Trophoblast cell (in vitro differentiated cells and primary cell): ENCODE measurements around the gene UBD.

Experiments used
- DNase-seq, 2 donors: peaks; one replicate each; pipeline ENCODE4 v3.0.0-alpha.2; 2016
- H2AFZ ChIP-seq: 2 replicates; pipeline ENCODE4 v1.6.1; 2013; ENCODE audit warnings: low read length, moderate library complexity, mild to moderate bottlenecking; ENCODE audit not compliant: insufficient read depth, poor library complexity
- H2AK5ac ChIP-seq: 2 replicates; pipeline ENCODE4 v1.6.1; 2013; ENCODE audit warnings: mild to moderate bottlenecking, low read length
- H2BK120ac ChIP-seq: 2 replicates; pipeline ENCODE4 v1.6.1; 2013; ENCODE audit warnings: low read length, mild to moderate bottlenecking, moderate library complexity; ENCODE audit not compliant: insufficient read depth, poor library complexity
- H2BK12ac ChIP-seq: 2 replicates; pipeline ENCODE4 v1.6.1; 2013; ENCODE audit warnings: mild to moderate bottlenecking, low read length, moderate library complexity
- H2BK5ac ChIP-seq: 2 replicates; pipeline ENCODE4 v1.6.1; 2013; ENCODE audit warnings: low read length, low read depth, moderate library complexity, mild to moderate bottlenecking; ENCODE audit not compliant: poor library complexity
- H3K14ac ChIP-seq: 2 replicates; pipeline ENCODE4 v1.6.1; 2013; ENCODE audit warnings: mild to moderate bottlenecking, low read length
- H3K18ac ChIP-seq: 2 replicates; pipeline ENCODE4 v1.6.1; 2013; ENCODE audit warnings: mild to moderate bottlenecking, low read length
- H3K23ac ChIP-seq: 2 replicates; pipeline ENCODE4 v1.6.1; 2013; ENCODE audit warnings: low read length
- H3K27ac ChIP-seq: 2 replicates; pipeline ENCODE4 v1.5.1; 2013; ENCODE audit warnings: low read depth, mild to moderate bottlenecking, inconsistent platforms, low read length, moderate library complexity
- H3K27me3 ChIP-seq: 2 replicates; pipeline ENCODE4 v1.6.1; 2013; ENCODE audit warnings: inconsistent platforms, mild to moderate bottlenecking, low read length, moderate library complexity; ENCODE audit not compliant: insufficient read depth
- H3K36me3 ChIP-seq, 2 experiments: 1 replicate in 1 of 2; 2 replicates in 1 of 2; pipeline ENCODE4 v1.6.1; 2013; ENCODE audit warnings: low read length in 2 of 2, mild to moderate bottlenecking in 2 of 2, moderate library complexity in 1 of 2; ENCODE audit not compliant: insufficient read depth in 2 of 2, control insufficient read depth in 1 of 2
- H3K4ac ChIP-seq: 2 replicates; pipeline ENCODE4 v1.6.1; 2013; ENCODE audit warnings: low read depth, mild to moderate bottlenecking, low read length, moderate library complexity
- H3K4me1 ChIP-seq, 2 experiments: 1 replicate in 1 of 2; 2 replicates in 1 of 2; pipeline ENCODE4 v1.6.1; 2013; ENCODE audit warnings: low read length in 2 of 2, mild to moderate bottlenecking in 2 of 2, moderate library complexity in 1 of 2; ENCODE audit not compliant: insufficient read depth in 2 of 2, control insufficient read depth in 1 of 2
- H3K4me2 ChIP-seq: 2 replicates; pipeline ENCODE4 v1.6.1; 2013; ENCODE audit warnings: inconsistent platforms, mild to moderate bottlenecking, low read length, moderate library complexity
- H3K4me3 ChIP-seq: 2 replicates; pipeline ENCODE4 v1.5.1; 2013; ENCODE audit warnings: mild to moderate bottlenecking, low read depth, low read length, inconsistent platforms
- H3K79me1 ChIP-seq: one replicate; pipeline ENCODE4 v1.6.1; 2013; ENCODE audit warnings: low read length
- H3K79me2 ChIP-seq: 2 replicates; pipeline ENCODE4 v1.6.1; 2013; ENCODE audit warnings: low read length, mild to moderate bottlenecking; ENCODE audit not compliant: control insufficient read depth, insufficient read depth, poor library complexity
- H3K9ac ChIP-seq: 2 replicates; pipeline ENCODE4 v1.6.1; 2013; ENCODE audit warnings: mild to moderate bottlenecking, low read length
- H3K9me3 ChIP-seq: 2 replicates; pipeline ENCODE4 v1.6.1; 2013; ENCODE audit warnings: low read depth, mild to moderate bottlenecking, control low read depth, inconsistent platforms, low read length; ENCODE audit not compliant: insufficient read depth
- H4K12ac ChIP-seq: 2 replicates; pipeline ENCODE4 v1.6.1; 2013; ENCODE audit warnings: low read depth, mild to moderate bottlenecking, low read length, moderate library complexity
- H4K8ac ChIP-seq: 2 replicates; pipeline ENCODE4 v1.6.1; 2013; ENCODE audit warnings: low read depth, mild to moderate bottlenecking, low read length, moderate library complexity
- H4K91ac ChIP-seq: one replicate; pipeline ENCODE4 v1.6.1; 2013; ENCODE audit warnings: low read depth, mild to moderate bottlenecking, low read length, moderate library complexity
- WGBS: extraction: QIAGEN DNeasy Blood & Tissue Kit; methylation state at CpG from one replicate; pipeline ENCODE4 v1.1.7; 2013; ENCODE audit warnings: missing lambda C conversion rate; ENCODE audit not compliant: insufficient read length, insufficient coverage; ENCODE audit errors: extremely low coverage; 5-methylcytosine and 5-hydroxymethylcytosine counted together

Gene UBD

GRCh38 chr6:29517728-29518440 is 41.6 kb downstream of the UBD start:
- Histone ChIP-seq H3K14ac (no peak overlapping the region), H4K91ac (no peak overlapping the region), H4K12ac (no peak overlapping the region), H3K79me1 (no peaks in the 10 kb centered on the region), H2AK5ac (no peak overlapping the region), H3K79me2 (no peaks in the 10 kb centered on the region), H2BK12ac (no peak overlapping the region), H3K23ac (no peak overlapping the region), H3K9ac (no peak overlapping the region), H3K27ac (no peak overlapping the region), H2BK5ac (no peak overlapping the region), H3K9me3 (peaks cover 4% of the 10 kb centered on the region), H3K36me3 (no peaks in the 10 kb centered on the region), H3K4me1 (no peaks in the 10 kb centered on the region), H3K4ac (no peak overlapping the region), H2AFZ (no peak overlapping the region), H3K4me2 (no peak overlapping the region), H2BK120ac (no peak overlapping the region), H3K27me3 (no peaks in the 10 kb centered on the region), H3K4me3 (no peak overlapping the region), H4K8ac (no peak overlapping the region), H3K18ac (no peak overlapping the region)
- WGBS, result no CpG with 5 or more reads among the region's 7 CpGs
- DNase-seq, result no peak

- no peak overlapping the region for H3K4me3 ChIP-seq
These were observed 42.3 kb downstream of the UBD start for GRCh38 chr6:29517245-29517644.

GRCh38 chr6:29516108-29516507 is 43.4 kb downstream of the UBD start:
- H2BK5ac ChIP-seq, result no peak overlapping the region

More at GRCh38 chr6:29517245-29517644, 42.3 kb downstream of the UBD start:
- H3K14ac ChIP-seq, result no peak overlapping the region
- no peaks in the 10 kb centered on the region for H3K27me3 ChIP-seq
- no peak overlapping the region for H3K27ac ChIP-seq
- no CpG with 5 or more reads among the region's 1 CpG for WGBS
- no peak overlapping the region for H3K18ac ChIP-seq
- H3K4me2 ChIP-seq, result no peak overlapping the region
- H2BK5ac ChIP-seq, result no peak overlapping the region
- no peak overlapping the region for H4K91ac ChIP-seq
- H2BK12ac ChIP-seq, result no peak overlapping the region
- no peak for DNase-seq
- no peak overlapping the region for H2AK5ac ChIP-seq
- peaks cover 4% of the 10 kb centered on the region for H3K9me3 ChIP-seq
- H3K36me3 ChIP-seq, result no peaks in the 10 kb centered on the region
- H4K8ac ChIP-seq, result no peak overlapping the region
- no peak overlapping the region for H4K12ac ChIP-seq
- no peak overlapping the region for H3K4ac ChIP-seq
- H2AFZ ChIP-seq, result no peak overlapping the region
- no peak overlapping the region for H3K9ac ChIP-seq
- H3K79me1 ChIP-seq, result no peaks in the 10 kb centered on the region
- no peaks in the 10 kb centered on the region for H3K4me1 ChIP-seq
- H2BK120ac ChIP-seq, result no peak overlapping the region
- no peak overlapping the region for H3K23ac ChIP-seq
- H3K79me2 ChIP-seq, result no peaks in the 10 kb centered on the region

GRCh38 chr6:29510746-29511300 is 48.7 kb downstream of the UBD start:
- no peak overlapping the region for H3K9ac ChIP-seq
- no peak overlapping the region for H4K12ac ChIP-seq
- no peaks in the 10 kb centered on the region for H3K4me1 ChIP-seq
- no peak overlapping the region for H3K27ac ChIP-seq
- no peak overlapping the region for H3K23ac ChIP-seq
- no peak for DNase-seq
- H2AFZ ChIP-seq, result no peak overlapping the region
- no peak overlapping the region for H2BK120ac ChIP-seq
- no CpG with 5 or more reads among the region's 2 CpGs for WGBS
- H3K27me3 ChIP-seq, result no peaks in the 10 kb centered on the region
- no peak overlapping the region for H2BK5ac ChIP-seq
- H3K4me2 ChIP-seq, result no peak overlapping the region
- peaks cover 2% of the 10 kb centered on the region for H3K9me3 ChIP-seq
- no peak overlapping the region for H3K4me3 ChIP-seq
- no peak overlapping the region for H2BK12ac ChIP-seq
- no peak overlapping the region for H3K14ac ChIP-seq
- no peak overlapping the region for H3K18ac ChIP-seq
- H3K4ac ChIP-seq, result no peak overlapping the region
- no peaks in the 10 kb centered on the region for H3K79me2 ChIP-seq
- no peak overlapping the region for H4K8ac ChIP-seq
- no peak overlapping the region for H2AK5ac ChIP-seq
- H3K79me1 ChIP-seq, result no peaks in the 10 kb centered on the region
- H4K91ac ChIP-seq, result no peak overlapping the region
- H3K36me3 ChIP-seq, result no peaks in the 10 kb centered on the region

More at GRCh38 chr6:29516108-29516507, 43.4 kb downstream of the UBD start:
- H3K4me3 ChIP-seq, result no peak overlapping the region
- no peak overlapping the region for H3K9ac ChIP-seq
- no peak overlapping the region for H4K8ac ChIP-seq
- H3K27ac ChIP-seq, result no peak overlapping the region
- peaks cover 4% of the 10 kb centered on the region for H3K9me3 ChIP-seq
- no peak overlapping the region for H2BK120ac ChIP-seq
- DNase-seq, result no peak
- no CpG with 5 or more reads among the region's 6 CpGs for WGBS
- H3K79me2 ChIP-seq, result no peaks in the 10 kb centered on the region
- no peaks in the 10 kb centered on the region for H3K79me1 ChIP-seq
- no peaks in the 10 kb centered on the region for H3K4me1 ChIP-seq
- no peak overlapping the region for H3K23ac ChIP-seq
- H4K12ac ChIP-seq, result no peak overlapping the region
- H3K4me2 ChIP-seq, result no peak overlapping the region
- H3K14ac ChIP-seq, result no peak overlapping the region
- H4K91ac ChIP-seq, result no peak overlapping the region
- no peak overlapping the region for H2AFZ ChIP-seq
- H2BK12ac ChIP-seq, result no peak overlapping the region
- no peaks in the 10 kb centered on the region for H3K36me3 ChIP-seq
- H3K18ac ChIP-seq, result no peak overlapping the region
- H2AK5ac ChIP-seq, result no peak overlapping the region
- H3K27me3 ChIP-seq, result no peaks in the 10 kb centered on the region
- no peak overlapping the region for H3K4ac ChIP-seq
